GM18907 (cell line): ENCODE data around the gene BRMS1L.
"Not testable (repeated sequence)": the region's sequence is repeated elsewhere in the genome, so short reads cannot be mapped to it uniquely, and the experiment has no call there.

Experiments
- ATAC-seq: cut with Tn5 transposase; IDR thresholded peaks from one replicate; pipeline ENCODE4 v1.9.1; 2021; ENCODE audit warnings: mild to moderate bottlenecking, moderate library complexity; ENCODE audit not compliant: unreplicated experiment

The BRMS1L gene

GRCh38 chr14:35821564-35822411, 4.3 kb upstream of the BRMS1L start:
- ATAC-seq, result no peak

- ATAC-seq, result no peak
Measured at GRCh38 chr14:35822501-35822900, 3.6 kb upstream of the BRMS1L start.

GRCh38 chr14:35824446-35825165, 1.5 kb upstream of the BRMS1L start:
- ATAC-seq, result not testable (repeated sequence)

- no peak for ATAC-seq
Measured at GRCh38 chr14:35825968-35826217, 245 bp upstream of the BRMS1L start.

- no peak for ATAC-seq
Measured at GRCh38 chr14:35826952-35827416, 846 bp downstream of the BRMS1L start.

GRCh38 chr14:35827678-35828472, 1.7 kb downstream of the BRMS1L start:
- ATAC-seq, result no peak

GRCh38 chr14:35829449-35829848, 3.3 kb downstream of the BRMS1L start:
- ATAC-seq, result no peak

- no peak for ATAC-seq
Measured at GRCh38 chr14:35835208-35835982, 9.3 kb downstream of the BRMS1L start.

GRCh38 chr14:35841704-35842103, 15.6 kb downstream of the BRMS1L start:
- not testable (repeated sequence) for ATAC-seq

GRCh38 chr14:35842245-35842644, 16.1 kb downstream of the BRMS1L start:
- not testable (repeated sequence) for ATAC-seq

- ATAC-seq, result no peak
Measured at GRCh38 chr14:35844494-35844893, 18.4 kb downstream of the BRMS1L start.

GRCh38 chr14:35847636-35848035, 21.5 kb downstream of the BRMS1L start:
- ATAC-seq, result no peak

GRCh38 chr14:35849122-35849521, 23.0 kb downstream of the BRMS1L start:
- ATAC-seq, result no peak

- ATAC-seq, result no peak
Measured at GRCh38 chr14:35851823-35852222, 25.7 kb downstream of the BRMS1L start.

- ATAC-seq, result no peak
Measured at GRCh38 chr14:35853225-35853624, 27.1 kb downstream of the BRMS1L start.

GRCh38 chr14:35854696-35855270, 28.6 kb downstream of the BRMS1L start:
- ATAC-seq, result no peak

GRCh38 chr14:35855876-35856481, 29.8 kb downstream of the BRMS1L start:
- peak; percentile 98 for ATAC-seq

GRCh38 chr14:35858521-35859209, 32.5 kb downstream of the BRMS1L start:
- no peak for ATAC-seq

- ATAC-seq, result peak; percentile 57
Measured at GRCh38 chr14:35861204-35861868, 35.2 kb downstream of the BRMS1L start.
